Astrocyte of the hippocampus (primary cell): ENCODE data around the gene TMEM258.

Source experiments
- DNase-seq: peaks from one replicate; pipeline ENCODE4 v3.0.0; 2011; ENCODE audit warnings: low read depth, low spot score

Gene TMEM258

GRCh38 chr11:61795876-61796526 lies 3.6 kb upstream of the TMEM258 start:
- no peak for DNase-seq

- DNase-seq, result no peak
Measured at GRCh38 chr11:61795459-61795858, 3.1 kb upstream of the TMEM258 start.

- no peak for DNase-seq
Measured at GRCh38 chr11:61794579-61794978, 2.2 kb upstream of the TMEM258 start.

GRCh38 chr11:61793829-61794204 lies 1.4 kb upstream of the TMEM258 start:
- DNase-seq, result no peak

GRCh38 chr11:61793083-61793828 lies 857 bp upstream of the TMEM258 start:
- no peak for DNase-seq

GRCh38 chr11:61791737-61792309 lies 576 bp downstream of the TMEM258 start:
- peak; percentile 96 for DNase-seq

GRCh38 chr11:61787928-61788491 lies 4.4 kb downstream of the TMEM258 start:
- peak; percentile 75 for DNase-seq

GRCh38 chr11:61785837-61786402 lies 6.5 kb downstream of the TMEM258 start:
- no peak for DNase-seq

GRCh38 chr11:61784506-61784805 lies 7.9 kb downstream of the TMEM258 start:
- DNase-seq, result no peak

GRCh38 chr11:61783717-61784505 lies 8.5 kb downstream of the TMEM258 start:
- DNase-seq, result peak; percentile 75

- DNase-seq, result no peak
Measured at GRCh38 chr11:61782841-61783240, 9.6 kb downstream of the TMEM258 start.

GRCh38 chr11:61782299-61782698 lies 10.1 kb downstream of the TMEM258 start:
- DNase-seq, result no peak

GRCh38 chr11:61781585-61781984 lies 10.8 kb downstream of the TMEM258 start:
- no peak for DNase-seq

- no peak for DNase-seq
Measured at GRCh38 chr11:61780581-61781162, 11.7 kb downstream of the TMEM258 start.

GRCh38 chr11:61779666-61780525 lies 12.5 kb downstream of the TMEM258 start:
- DNase-seq, result no peak

GRCh38 chr11:61778920-61779650 lies 13.3 kb downstream of the TMEM258 start:
- no peak for DNase-seq

- DNase-seq, result no peak
Measured at GRCh38 chr11:61778357-61778886, 14.0 kb downstream of the TMEM258 start.

- peak; percentile 48 for DNase-seq
Measured at GRCh38 chr11:61777234-61778090, 14.9 kb downstream of the TMEM258 start.
